K562 (cell line): ENCODE measurements around the gene TRIM38. TPM values are rescaled to one million over a fixed set of nuclear protein-coding genes. Genes with fewer than 3 reads are reported as not detected.

Experiments used
- CHD4 ChIP-seq: fragments of 200-600 bp; sonication (generic); IDR thresholded peaks from 3 replicates; pipeline ENCODE4 v1.6.1; 2012; ENCODE audit warnings: low read depth, mild to moderate bottlenecking, mixed read lengths, low read length, inconsistent platforms; ENCODE audit not compliant: insufficient read depth, insufficient replicate concordance, poor library complexity, severe bottlenecking
- CXXC5 ChIP-seq: fragments of 250-450 bp; sonication (Bioruptor Pico); IDR thresholded peaks from 2 replicates; pipeline ENCODE4 v1.8.0; 2022; ENCODE audit warnings: inconsistent platforms, mild to moderate bottlenecking, moderate library complexity
- GATAD2B ChIP-seq: fragments of 450-650 bp; IDR thresholded peaks from 2 replicates; pipeline ENCODE4 v1.6.1; 2017; ENCODE audit warnings: mild to moderate bottlenecking, borderline replicate concordance
- HLTF ChIP-seq: fragments of 450-650 bp; IDR thresholded peaks from 2 replicates; pipeline ENCODE4 v1.6.1; 2016
- IFI16 ChIP-seq: fragments of 250-450 bp; sonication (Bioruptor Pico); IDR thresholded peaks from 2 replicates; pipeline ENCODE4 v2.1.2; 2022; ENCODE audit warnings: mild to moderate bottlenecking, inconsistent platforms
- KAT8 ChIP-seq: fragments of 450-650 bp; IDR thresholded peaks from 2 replicates; pipeline ENCODE4 v1.6.1; 2016; ENCODE audit warnings: low read depth, mild to moderate bottlenecking
- MAX ChIP-seq: sonication (generic); formaldehyde crosslinking; IDR thresholded peaks from 2 replicates; pipeline ENCODE4 v1.9.0; 2022; ENCODE audit warnings: mild to moderate bottlenecking, missing genetic modification reagents
- MTA2 ChIP-seq: fragments of 450-650 bp; IDR thresholded peaks from 2 replicates; pipeline ENCODE4 v1.6.1; 2016; ENCODE audit warnings: low read depth
- PHTF2 ChIP-seq: fragments of 250-450 bp; sonication (Bioruptor Pico); IDR thresholded peaks from 2 replicates; pipeline ENCODE4 v1.5.0; 2021; ENCODE audit warnings: mild to moderate bottlenecking
- PTRF ChIP-seq: fragments of 450-650 bp; IDR thresholded peaks from 2 replicates; pipeline ENCODE4 v1.6.1; 2016; ENCODE audit warnings: mild to moderate bottlenecking, missing genetic modification characterization, missing compliant biosample characterization
- SNIP1 ChIP-seq: fragments of 450-650 bp; IDR thresholded peaks from 2 replicates; pipeline ENCODE4 v1.7.1; 2017; ENCODE audit warnings: low read depth, mild to moderate bottlenecking
- SRSF3 ChIP-seq: fragments of 200-400 bp; formaldehyde crosslinking; IDR thresholded peaks from 2 replicates; pipeline ENCODE4 v1.6.1; 2016; ENCODE audit warnings: mild to moderate bottlenecking, low read length, moderate library complexity; ENCODE audit not compliant: insufficient read depth
- TAF1 ChIP-seq: IDR thresholded peaks from 2 replicates; pipeline ENCODE4 v1.6.1; 2011; ENCODE audit warnings: mild to moderate bottlenecking, low read length, moderate library complexity; ENCODE audit not compliant: insufficient read depth, control insufficient read depth, severe bottlenecking; ENCODE audit errors: extremely low read depth
- TAF9B ChIP-seq: fragments of 450-650 bp; IDR thresholded peaks from 2 replicates; pipeline ENCODE4 v1.6.1; 2018; ENCODE audit warnings: mild to moderate bottlenecking; ENCODE audit not compliant: partially characterized antibody
- ZFP30 ChIP-seq: fragments of 250-450 bp; sonication (Bioruptor Pico); IDR thresholded peaks from 2 replicates; pipeline ENCODE4 v1.8.0; 2022; ENCODE audit warnings: moderate library complexity, mild to moderate bottlenecking, inconsistent platforms, borderline replicate concordance
- ZNF316 ChIP-seq: fragments of 450-650 bp; IDR thresholded peaks from 2 replicates; pipeline ENCODE4 v1.6.1; 2016
- ZNF436 ChIP-seq: fragments of 250-450, 450-650 bp; sonication (Bioruptor Pico); formaldehyde crosslinking; IDR thresholded peaks from 2 replicates; pipeline ENCODE4 v1.7.0; 2020; ENCODE audit warnings: mild to moderate bottlenecking
- ZNF511 ChIP-seq: sonication (generic); formaldehyde crosslinking; IDR thresholded peaks from 2 replicates; pipeline ENCODE4 v1.8.0; 2022; ENCODE audit warnings: mild to moderate bottlenecking, missing genetic modification reagents
- ZNF584 ChIP-seq: fragments of 200-800 bp; sonication (Bioruptor generic); IDR thresholded peaks from 2 replicates; pipeline ENCODE4 v1.6.1; 2016; ENCODE audit warnings: low read depth, mild to moderate bottlenecking, missing genetic modification characterization, missing compliant biosample characterization
- ZNF592 ChIP-seq: fragments of 450-650 bp; IDR thresholded peaks from 2 replicates; pipeline ENCODE4 v1.6.1; 2017; ENCODE audit warnings: antibody characterized with exemption, mild to moderate bottlenecking
- ZNF740 ChIP-seq, 3 experiments: fragments of 200-800 bp in 1 of 3; sonication (Bioruptor generic) in 1 of 3; sonication (generic) in 1 of 3; formaldehyde crosslinking in 1 of 3; IDR thresholded peaks; 2 replicates each; pipeline versions ENCODE4 v1.6.1 to v1.8.0; 2016 to 2022; ENCODE audit warnings: mild to moderate bottlenecking in 2 of 3, missing compliant biosample characterization in 2 of 3, missing genetic modification characterization in 2 of 3, missing genetic modification reagents in 1 of 3
- polyA plus RNA-seq, 8 experiments: library from polyadenylated mRNA; depleted of rRNA in 4 of 8; stranded (reverse) in 5 of 8; unstranded in 3 of 8; fragments of >200 nt; fragmentation: Nextera tagmentation in 2 of 8; fragmentation: Illumina TruSeq in 1 of 8; extraction: Ambion mirVana in 2 of 8; extraction: Trizol in 1 of 8; gene quantifications; 2 replicates each; pipeline versions ENCODE4 v1.2.1 to v1.2.3, GENCODE V29; 2011 to 2014; ENCODE audit warnings: inconsistent platforms in 1 of 8, missing spikeins in 1 of 8
- total RNA-seq, 7 experiments: library from RNA; depleted of rRNA in 6 of 7; stranded (reverse); fragments of >200 nt in 6 of 7; fragmentation: Illumina TruSeq in 2 of 7; extraction: Trizol in 2 of 7; gene quantifications; 2 replicates each; pipeline versions ENCODE4 v1.2.1 to v1.2.3, GENCODE V29; 2011 to 2021; ENCODE audit warnings: low replicate concordance in 1 of 7

TRIM38 gene
- total and polyA plus RNA-seq, 9 of the 15 experiments (the other 6 are each of a cell fraction or from before 2014, with no cell fraction given): 1.7 to 6.7 (median 6.3) TPM

GRCh38 chr6:26025047-26025893 lies 62.7 kb downstream of the TRIM38 start (continued):
- TF ChIP-seq KAT8 (no peak), CHD4 (no peak), MAX (CRISPR knock-in tag) (no peak), ZFP30 (CRISPR knock-in tag) (no peak), HLTF (no peak), SNIP1 (0 out of 2 replicates have a peak, but pooled peaks have one; percentile 4), PHTF2 (CRISPR knock-in tag) (no peak), ZNF592 (peak; percentile 81), ZNF436 (no peak), ZNF511 (CRISPR knock-in tag) (no peak), ZNF584 (CRISPR knock-in tag) (peak; percentile 88), ZNF740 (CRISPR knock-in tag; IDR thresholded peaks at IDR 0.05) (no peak), ZNF740 (tag; IDR thresholded peaks at IDR 0.05) (no peak; a peak in 2 of 4 replicates), MTA2 (0 out of 2 replicates have a peak, but pooled peaks have one; percentile 36), TAF9B (peak; percentile 83), SRSF3 (no peak), IFI16 (CRISPR knock-in tag) (no peak), PTRF (tag) (no peak), GATAD2B (peak; percentile 13; the same call in 1 of the 2 replicates), TAF1 (no peak), ZNF316 (peak; percentile 99), CXXC5 (CRISPR knock-in tag) (peak; percentile 29; the same call in 1 of the 2 replicates)
